Heart left ventricle (tissue), 16 donors: Measurements from ENCODE around the gene CGB8. TPM values are rescaled to one million over a fixed set of nuclear protein-coding genes. Genes with fewer than 3 reads are reported as not detected.

ENCODE experiments used
- ATAC-seq, 4 donors: fragments of 200-7000 bp; cut with Tn5 transposase; one replicate each; pipeline ENCODE4 v1.9.1; 2020 to 2022; ENCODE audit warnings: moderate library complexity in 4 of 4, mild to moderate bottlenecking in 3 of 4, moderate number of reproducible peaks in 1 of 4
- DNase-seq, 5 donors: peaks; one replicate each; pipeline ENCODE4 v3.0.0-alpha.2; 2020
- H3K27ac ChIP-seq, 12 donors: fragments of 200-600 bp; sonication (generic) in 4 of 12; one replicate each; pipeline versions ENCODE4 v1.5.0 to v1.8.0; 2016 to 2022; ENCODE audit warnings: mild to moderate bottlenecking in 2 of 12
- H3K27me3 ChIP-seq, 9 donors: fragments of 200-600 bp; sonication (generic) in 2 of 9; one replicate each; pipeline versions ENCODE4 v1.5.1 to v1.8.0; 2016 to 2022; ENCODE audit warnings: mild to moderate bottlenecking in 3 of 9
- H3K36me3 ChIP-seq, 9 donors: fragments of 200-600 bp; sonication (generic) in 2 of 9; one replicate each; pipeline versions ENCODE4 v1.5.0 to v1.8.0; 2018 to 2022; ENCODE audit warnings: mild to moderate bottlenecking in 2 of 9
- H3K4me1 ChIP-seq, 12 donors: fragments of 200-600 bp; sonication (generic) in 4 of 12; one replicate each; pipeline versions ENCODE4 v1.5.0 to v1.8.0; 2016 to 2022; ENCODE audit warnings: mild to moderate bottlenecking in 3 of 12
- H3K4me3 ChIP-seq, 12 donors: fragments of 200-600 bp; sonication (generic) in 4 of 12; one replicate each; pipeline versions ENCODE4 v1.5.0 to v1.8.0; 2017 to 2022; ENCODE audit warnings: mild to moderate bottlenecking in 9 of 12, moderate library complexity in 4 of 12
- H3K9me3 ChIP-seq, 12 donors: fragments of 200-600 bp; sonication (generic) in 4 of 12; one replicate each; pipeline versions ENCODE4 v1.5.0 to v1.8.0; 2016 to 2022; ENCODE audit warnings: mild to moderate bottlenecking in 1 of 12
- CTCF ChIP-seq, 12 donors: fragments of 200-600 bp; sonication (generic) in 4 of 12; IDR thresholded peaks; one replicate each; pipeline versions ENCODE4 v1.5.0 to v1.8.0; 2018 to 2022; ENCODE audit warnings: antibody characterized with exemption in 12 of 12, mild to moderate bottlenecking in 5 of 12
- POLR2A ChIP-seq, 2 donors: fragments of 450-650 bp; IDR thresholded peaks; one replicate each; pipeline ENCODE4 v1.6.1; 2017; ENCODE audit warnings: antibody characterized with exemption in 2 of 2, mild to moderate bottlenecking in 2 of 2, moderate library complexity in 2 of 2
- WGBS, 4 donors: extraction: QIAGEN DNeasy Blood & Tissue Kit in 2 of 4; methylation state at CpG; one replicate each; pipeline versions ENCODE4 v1.1.5 to v1.1.7; 2013 to 2018; 5-methylcytosine and 5-hydroxymethylcytosine counted together
- intact Hi-C, 10 donors: fragments of 100-400 bp; cut with DNase I; formaldehyde crosslinking; loops; one replicate each; pipeline versions ENCODE4 v1.11.1 to v1.14.2; 2022
- polyA plus RNA-seq, 2 donors: library from polyadenylated mRNA; stranded (reverse); fragments of 200-250 nt; gene quantifications; one replicate each; pipeline ENCODE4 v1.2.3, GENCODE V29; 2013
- total RNA-seq, 9 donors: library from RNA; depleted of rRNA in 2 of 9; stranded (reverse); fragments of >200 nt in 2 of 9; fragmentation: NEBNext Ultra II Directional in 3 of 9; extraction: Animal tissue kit (Norgen Biotek cat#: 25700) in 3 of 9; gene quantifications; one replicate each; pipeline versions ENCODE4 v1.1.0 to v1.2.4, GENCODE V29; 2016 to 2023
- donor health status: ischemic (EF 13 %, LVEDD 7.1; RV severe dilation, severe dysfunction).
- donor health status: healthy with polysubstance abuse.
- donor health status: DM: no; HTN: yes; CAD: no.
- donor health status: DM: no; HTN: no; CAD: no.
- donor health status: ischemic (EF 25% LVEDD 6.9; RV normal size, moderate dysfunction).
- donor health status: ischemic (EF 25% LVEDD 5.7; RV mildly dilated, moderate dysfunction).
- donor health status: healthy.
- donor health status: DM: yes; HTN: yes; CAD: no.
- donor health status: ischemic (EF 35%, LVEDD 5.7; RV mildly dilated, moderate dysfunction).
- donor health status: nonischemic (EF 11% LVEDD 7.7; RV severe dilation, severe dysfunction).
- donor health status: DM: yes; HTN: yes; CAD: no.
- donor health status: PGD.
- donor health status: ischemic (EF 29% LVEDD 5.4; RV normal size, mild dysfunction).
- donor health status: nonischemic (EF 23%, LVEDD 6.1; RV moderate dilation, normal function).

CGB8 gene
- total and polyA plus RNA-seq, 11 donors = not detected

- no peak for DNase-seq
- Histone ChIP-seq H3K9me3 (no peaks in the 10 kb centered on the region), H3K27ac (no peak overlapping the region), H3K36me3 (peaks cover 0 to 88% (median 72%) of the 10 kb centered on the region in 9 donors), H3K4me1 (no peaks in the 10 kb centered on the region), H3K27me3 (no peaks in the 10 kb centered on the region), H3K4me3 (no peak overlapping the region)
- intact Hi-C loops = no loop called here
- no peak for ATAC-seq
- TF ChIP-seq CTCF (IDR thresholded peaks at IDR 0.05) = no peak
- TF ChIP-seq POLR2A (IDR thresholded peaks at IDR 0.05) = no peak
- 93 to 97% (median 95%) methylated on average over 13 to 18 of the region's 18 CpGs for WGBS, 4 donors
These were observed 39.1 kb downstream of the CGB8 start for GRCh38 chr19:49009828-49010227.

- intact Hi-C loops = no loop called here
- Histone ChIP-seq H3K36me3 (peaks cover 0 to 93% (median 77%) of the 10 kb centered on the region in 9 donors), H3K9me3 (no peaks in the 10 kb centered on the region), H3K4me1 (no peaks in the 10 kb centered on the region), H3K27me3 (no peaks in the 10 kb centered on the region), H3K4me3 (no peak overlapping the region), H3K27ac (no peak overlapping the region)
- WGBS, 4 donors = 95 to 98% (median 97%) methylated on average over 20 to 22 of the region's 22 CpGs
- TF ChIP-seq POLR2A (IDR thresholded peaks at IDR 0.05) (no peak), CTCF (IDR thresholded peaks at IDR 0.05) (no peak)
- DNase-seq (no peak), ATAC-seq (no peak)
These were observed 42.0 kb downstream of the CGB8 start for GRCh38 chr19:49006905-49007304.

GRCh38 chr19:49004964-49005614 lies 43.8 kb downstream of the CGB8 start:
- 95 to 99% (median 96%) methylated on average over 7 of the region's 7 CpGs for WGBS, 4 donors
- ATAC-seq = no peak
- intact Hi-C loops = no loop called here
- Histone ChIP-seq H3K4me1 (no peaks in the 10 kb centered on the region), H3K27ac (no peak overlapping the region), H3K36me3 (peaks cover 0 to 81% (median 63%) of the 10 kb centered on the region in 9 donors), H3K27me3 (no peaks in the 10 kb centered on the region), H3K9me3 (no peaks in the 10 kb centered on the region), H3K4me3 (no peak overlapping the region)
- TF ChIP-seq CTCF (IDR thresholded peaks at IDR 0.05) (no peak), POLR2A (IDR thresholded peaks at IDR 0.05) (no peak)
- DNase-seq = peak in 1 of 5 donors; percentile 1

GRCh38 chr19:49004133-49004532 lies 44.8 kb downstream of the CGB8 start:
- H3K4me1 ChIP-seq = peaks cover 0 to 3% (median 0%) of the 10 kb centered on the region in 12 donors
- TF ChIP-seq CTCF (IDR thresholded peaks at IDR 0.05) = no peak
- TF ChIP-seq POLR2A (IDR thresholded peaks at IDR 0.05) = no peak
- 94 to 100% (median 98%) methylated on average over 15 of the region's 15 CpGs for WGBS, 4 donors
- intact Hi-C loops = no loop called here
- H3K9me3 ChIP-seq = no peaks in the 10 kb centered on the region
- H3K36me3 ChIP-seq = peaks cover 0 to 73% (median 54%) of the 10 kb centered on the region in 9 donors
- ATAC-seq (no peak), DNase-seq (peak in 1 of 5 donors; percentile 8)
- no peak overlapping the region for H3K4me3 ChIP-seq
- H3K27me3 ChIP-seq = no peaks in the 10 kb centered on the region
- no peak overlapping the region for H3K27ac ChIP-seq
